Sigmoid colon (tissue), 7 donors: ENCODE data around the gene C1orf105. TPM values are rescaled to one million over a fixed set of nuclear protein-coding genes. Genes with fewer than 3 reads are reported as not detected.

Experiments
- DNase-seq: peaks from one replicate; pipeline ENCODE4 v3.0.0-alpha.2; 2019
- H3K27ac ChIP-seq, 4 donors: fragments of 200-600 bp; sonication (generic); one replicate each; pipeline ENCODE4 v1.5.1; 2016 to 2019; ENCODE audit warnings: mild to moderate bottlenecking in 1 of 4
- H3K27me3 ChIP-seq, 3 donors: fragments of 200-600 bp; sonication (generic); one replicate each; pipeline ENCODE4 v1.5.1; 2019; ENCODE audit warnings: mild to moderate bottlenecking in 1 of 3
- H3K36me3 ChIP-seq, 4 donors: fragments of 200-600 bp; sonication (generic); one replicate each; pipeline ENCODE4 v1.5.1; 2016 to 2019
- H3K4me1 ChIP-seq, 4 donors: fragments of 200-600 bp; sonication (generic); one replicate each; pipeline ENCODE4 v1.5.1; 2017 to 2019
- H3K4me3 ChIP-seq, 4 donors: fragments of 200-600 bp; sonication (generic); one replicate each; pipeline ENCODE4 v1.5.1; 2017 to 2019; ENCODE audit warnings: mild to moderate bottlenecking in 2 of 4, moderate library complexity in 1 of 4
- H3K9me3 ChIP-seq, 4 donors: fragments of 200-600 bp in 3 of 4; sonication (generic) in 3 of 4; one replicate each; pipeline versions ENCODE4 v1.5.1 to v1.6.1; 2013 to 2019
- CTCF ChIP-seq, 4 experiments: fragments of 450-650 bp in 3 of 4; fragments of 200-600 bp in 1 of 4; IDR thresholded peaks; one replicate each; pipeline ENCODE4 v1.5.1; 2016 to 2019; ENCODE audit warnings: antibody characterized with exemption in 4 of 4, mild to moderate bottlenecking in 3 of 4, moderate library complexity in 2 of 4
- EP300 ChIP-seq, 4 donors: sonication (generic); formaldehyde crosslinking; IDR thresholded peaks; one replicate each; pipeline ENCODE4 v1.6.1; 2017; ENCODE audit warnings: antibody characterized with exemption in 4 of 4
- POLR2A ChIP-seq, 2 donors: fragments of 450-650 bp; IDR thresholded peaks; one replicate each; pipeline ENCODE4 v1.6.1; 2016; ENCODE audit warnings: antibody characterized with exemption in 2 of 2, mild to moderate bottlenecking in 2 of 2, moderate library complexity in 2 of 2
- POLR2AphosphoS5 ChIP-seq, 4 donors: sonication (generic); formaldehyde crosslinking; IDR thresholded peaks; one replicate each; pipeline ENCODE4 v1.6.1; 2017; ENCODE audit warnings: antibody characterized with exemption in 4 of 4
- WGBS, 2 donors: extraction: QIAGEN DNeasy Blood & Tissue Kit; methylation state at CpG; one replicate each; pipeline ENCODE4 v1.1.7; 2013; 5-methylcytosine and 5-hydroxymethylcytosine counted together
- intact Hi-C: fragments of 100-400 bp; cut with DNase I; formaldehyde crosslinking; loops from one replicate; pipeline ENCODE4 v1.15.1; 2023
- polyA plus RNA-seq, 3 donors: library from polyadenylated mRNA; stranded (reverse); fragments of 200-250 nt; gene quantifications; one replicate each; pipeline ENCODE4 v1.2.3, GENCODE V29; 2013
- total RNA-seq, 4 donors: library from RNA; depleted of rRNA; stranded (reverse); fragments of >200 nt; gene quantifications; one replicate each; pipeline ENCODE4 v1.1.0, GENCODE V29; 2016
- donor health status: healthy with polysubstance abuse.
- donor health status: Bipolar disorder and iron deficiency.
- donor health status: healthy.

Gene C1orf105
- total and polyA plus RNA-seq, 7 donors = not detected

- TF ChIP-seq POLR2AphosphoS5 (IDR thresholded peaks at IDR 0.05) (no peak), CTCF (IDR thresholded peaks at IDR 0.05) (no peak)
- no peak overlapping the region for H3K27ac ChIP-seq
- intact Hi-C loops = no loop called here
- H3K9me3 ChIP-seq = no peaks in the 10 kb centered on the region
- H3K27me3 ChIP-seq = no peaks in the 10 kb centered on the region
- H3K4me1 ChIP-seq = peaks cover 0 to 3% (median 0%) of the 10 kb centered on the region in 4 donors
- WGBS, 2 donors = 73 to 74% methylated on average over 5 of the region's 5 CpGs
- H3K36me3 ChIP-seq = no peaks in the 10 kb centered on the region
- DNase-seq = no peak
- H3K4me3 ChIP-seq = no peak overlapping the region
These were observed 65.1 kb downstream of the C1orf105 start for GRCh38 chr1:172485626-172486025.

- H3K9me3 ChIP-seq = no peaks in the 10 kb centered on the region
- no peak overlapping the region for H3K27ac ChIP-seq
- H3K27me3 ChIP-seq = no peaks in the 10 kb centered on the region
- no peak overlapping the region for H3K4me3 ChIP-seq
- no peaks in the 10 kb centered on the region for H3K4me1 ChIP-seq
- intact Hi-C loops = no loop called here
- no peak for DNase-seq
- WGBS, 2 donors = 73 to 84% methylated on average over 3 of the region's 3 CpGs
- TF ChIP-seq POLR2AphosphoS5 (IDR thresholded peaks at IDR 0.05) = no peak
- TF ChIP-seq EP300 (IDR thresholded peaks at IDR 0.05) = no peak
- TF ChIP-seq CTCF (IDR thresholded peaks at IDR 0.05) = no peak
- no peak for TF ChIP-seq POLR2A (IDR thresholded peaks at IDR 0.05)
- no peaks in the 10 kb centered on the region for H3K36me3 ChIP-seq
These were observed 66.4 kb downstream of the C1orf105 start for GRCh38 chr1:172486805-172487454.

GRCh38 chr1:172487550-172487949 lies 67.1 kb downstream of the C1orf105 start:
- no peaks in the 10 kb centered on the region for H3K4me1 ChIP-seq
- H3K4me3 ChIP-seq = no peak overlapping the region
- TF ChIP-seq POLR2AphosphoS5 (IDR thresholded peaks at IDR 0.05) = no peak
- no peak for TF ChIP-seq POLR2A (IDR thresholded peaks at IDR 0.05)
- TF ChIP-seq EP300 (IDR thresholded peaks at IDR 0.05) = no peak
- no peak for TF ChIP-seq CTCF (IDR thresholded peaks at IDR 0.05)
- intact Hi-C loops = no loop called here
- no peaks in the 10 kb centered on the region for H3K27me3 ChIP-seq
- no peak overlapping the region for H3K27ac ChIP-seq
- H3K36me3 ChIP-seq = no peaks in the 10 kb centered on the region
- DNase-seq = no peak
- 63 to 87% methylated on average over 4 of the region's 4 CpGs for WGBS, 2 donors
- no peaks in the 10 kb centered on the region for H3K9me3 ChIP-seq

- intact Hi-C loops = no loop called here
- 81 to 90% methylated on average over 3 of the region's 3 CpGs for WGBS, 2 donors
- Histone ChIP-seq H3K27ac (no peak overlapping the region), H3K27me3 (no peaks in the 10 kb centered on the region), H3K4me3 (no peak overlapping the region), H3K4me1 (no peaks in the 10 kb centered on the region), H3K9me3 (no peaks in the 10 kb centered on the region), H3K36me3 (no peaks in the 10 kb centered on the region)
- no peak for DNase-seq
- no peak for TF ChIP-seq POLR2A (IDR thresholded peaks at IDR 0.05)
- TF ChIP-seq POLR2AphosphoS5 (IDR thresholded peaks at IDR 0.05) = no peak
- no peak for TF ChIP-seq EP300 (IDR thresholded peaks at IDR 0.05)
- no peak for TF ChIP-seq CTCF (IDR thresholded peaks at IDR 0.05)
These were observed 67.9 kb downstream of the C1orf105 start for GRCh38 chr1:172488393-172488792.

- Histone ChIP-seq H3K4me1 (no peaks in the 10 kb centered on the region), H3K27ac (no peak overlapping the region), H3K27me3 (no peaks in the 10 kb centered on the region), H3K36me3 (no peaks in the 10 kb centered on the region), H3K4me3 (no peak overlapping the region), H3K9me3 (no peaks in the 10 kb centered on the region)
- WGBS, 2 donors = 81 to 87% methylated on average over 3 of the region's 3 CpGs
- TF ChIP-seq POLR2AphosphoS5 (IDR thresholded peaks at IDR 0.05) (no peak), CTCF (IDR thresholded peaks at IDR 0.05) (no peak), POLR2A (IDR thresholded peaks at IDR 0.05) (no peak), EP300 (IDR thresholded peaks at IDR 0.05) (no peak)
- intact Hi-C loops = no loop called here
- no peak for DNase-seq
These were observed 69.4 kb downstream of the C1orf105 start for GRCh38 chr1:172489847-172490246.
